A673 (cell line): ENCODE measurements around the gene GABRR2.

ENCODE experiments used
- CTCF ChIP-seq: fragments of 300-800, 200-600 bp; sonication (generic); conservative IDR thresholded peaks from 2 replicates; pipeline ENCODE4 v1.5.1; 2017; ENCODE audit warnings: low read depth, mild to moderate bottlenecking, antibody characterized with exemption, low read length, moderate library complexity, mixed read lengths
- EZH2 ChIP-seq: fragments of 200-600 bp; sonication (generic); IDR thresholded peaks from 2 replicates; pipeline ENCODE4 v1.6.1; 2017; ENCODE audit warnings: borderline replicate concordance, low read depth, mild to moderate bottlenecking, mixed read lengths, antibody characterized with exemption, low read length; ENCODE audit not compliant: poor library complexity, severe bottlenecking

- TF ChIP-seq CTCF (no peak), EZH2 (no peak)
These were observed 9.2 kb upstream of the GABRR2 start for GRCh38 chr6:89324304-89324703.
